WTC11 (cell line): ENCODE results near the gene FAM167B. TPM values are rescaled to one million over a fixed set of nuclear protein-coding genes. Genes with fewer than 3 reads are reported as not detected.
A peak's percentile ranks its signal among the peaks of the same experiment; 100 is the strongest.

Experiments used
- ATAC-seq: fragments of 200-7000 bp; cut with Tn5 transposase; 2 replicates; pipeline ENCODE4 v1.10.0; 2021; ENCODE audit warnings: mild to moderate bottlenecking, moderate library complexity
- CTCF ChIA-PET: fragments of 300-600 bp; sonication (Branson Sonifier 250); formaldehyde crosslinking; loops from one replicate; lab custom pipeline; 2021; ENCODE audit warnings: antibody characterized with exemption; lab: Charles Lee
- POLR2A ChIA-PET: fragments of 350-600 bp; sonication (Branson Sonifier 250); formaldehyde crosslinking; loops from one replicate; lab custom pipeline; 2021; ENCODE audit warnings: antibody characterized with exemption; lab: Charles Lee
- DNase-seq: peaks from one replicate; pipeline ENCODE4 v3.0.0; 2021; ENCODE audit warnings: low spot score
- H3K27ac Mint-ChIP-seq: 2 replicates; pipeline ENCODE4 v1.8.0; 2021; ENCODE audit warnings: mixed read lengths
- H3K27me3 Mint-ChIP-seq: 2 replicates; pipeline ENCODE4 v1.8.0; 2021; ENCODE audit warnings: low read depth, mild to moderate bottlenecking, moderate library complexity, mixed read lengths
- H3K36me3 Mint-ChIP-seq: 2 replicates; pipeline ENCODE4 v1.8.0; 2021; ENCODE audit warnings: mixed read lengths
- H3K4me1 Mint-ChIP-seq: 2 replicates; pipeline ENCODE4 v1.8.0; 2022; ENCODE audit warnings: mixed read lengths
- H3K4me3 Mint-ChIP-seq: 2 replicates; pipeline ENCODE4 v1.8.0; 2021; ENCODE audit warnings: mild to moderate bottlenecking, moderate library complexity, mixed read lengths
- H3K9me3 Mint-ChIP-seq: 2 replicates; pipeline ENCODE4 v1.8.0; 2021; ENCODE audit warnings: mixed read lengths
- FOXJ3 ChIP-seq: sonication (generic); formaldehyde crosslinking; IDR thresholded peaks from 2 replicates; pipeline ENCODE4 v1.9.0; 2021; ENCODE audit warnings: missing genetic modification reagents, mild to moderate bottlenecking, borderline replicate concordance
- SOX15 ChIP-seq: fragments of 250-450 bp; sonication (Bioruptor Pico); IDR thresholded peaks from 2 replicates; pipeline ENCODE4 v1.9.0; 2021; ENCODE audit warnings: mild to moderate bottlenecking
- ZNF138 ChIP-seq: sonication (generic); formaldehyde crosslinking; conservative IDR thresholded peaks from 2 replicates; pipeline ENCODE4 v1.8.1; 2022; ENCODE audit warnings: mild to moderate bottlenecking, moderate library complexity, missing genetic modification reagents
- ZNF219 ChIP-seq: sonication (generic); formaldehyde crosslinking; IDR thresholded peaks from 2 replicates; pipeline ENCODE4 v1.8.0; 2023; ENCODE audit warnings: missing genetic modification reagents, mild to moderate bottlenecking, borderline replicate concordance
- total RNA-seq: library from RNA; stranded (reverse); gene quantifications from 3 replicates; pipeline ENCODE4 v1.2.3, GENCODE V29; 2021
- TF ChIP-seq, protein P1 (sequence below): fragments of 250-450 bp; sonication (Bioruptor Pico); IDR thresholded peaks from 2 replicates; pipeline ENCODE4 v2.1.2; 2022; ENCODE audit warnings: mild to moderate bottlenecking, moderate library complexity
- TF ChIP-seq, protein P2 (sequence below): sonication (generic); formaldehyde crosslinking; IDR thresholded peaks from 2 replicates; pipeline ENCODE4 v1.8.1; 2022; ENCODE audit warnings: mild to moderate bottlenecking, moderate library complexity, missing genetic modification reagents
- TF ChIP-seq, protein P3 (sequence below): sonication (generic); formaldehyde crosslinking; IDR thresholded peaks from 2 replicates; pipeline ENCODE4 v1.8.1; 2023; ENCODE audit warnings: mild to moderate bottlenecking, missing genetic modification reagents
- TF ChIP-seq, protein P4 (sequence below): sonication (generic); formaldehyde crosslinking; IDR thresholded peaks from 2 replicates; pipeline ENCODE4 v1.8.0; 2022; ENCODE audit warnings: mild to moderate bottlenecking, missing genetic modification reagents
- TF ChIP-seq, protein P5 (sequence below): sonication (generic); formaldehyde crosslinking; IDR thresholded peaks from 2 replicates; pipeline ENCODE4 v1.8.0; 2023; ENCODE audit warnings: missing genetic modification reagents, mild to moderate bottlenecking, borderline replicate concordance

FAM167B gene
- total RNA-seq, 1 experiment from 2014 or later = 5.4 TPM

DNA sequence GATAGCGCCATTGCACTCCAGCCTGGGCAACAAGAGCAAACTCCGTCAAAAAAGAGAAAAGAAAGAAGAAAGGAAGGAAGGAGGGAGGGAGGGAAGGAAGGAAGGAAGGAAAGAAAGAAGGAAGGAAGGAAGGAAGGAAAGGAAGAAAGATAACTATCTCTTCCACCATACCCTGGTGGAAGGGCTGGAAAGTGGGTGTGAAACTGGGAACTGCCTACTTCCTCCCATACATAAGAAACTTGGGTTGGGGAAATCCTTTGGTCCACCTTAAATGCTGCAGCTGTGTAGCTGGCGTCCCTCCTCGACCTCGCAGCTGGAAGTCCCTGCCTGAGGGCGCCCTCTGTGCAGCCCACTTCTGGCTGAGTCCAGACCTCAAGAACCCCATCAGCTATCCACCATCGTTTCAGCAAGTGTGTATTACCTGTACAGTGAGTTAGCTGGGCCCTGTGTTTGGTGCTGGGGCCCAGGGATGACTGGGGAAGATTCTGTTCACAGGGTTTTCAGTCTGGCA lies 4.6 kb upstream of the FAM167B start (continued):
- TF ChIP-seq, protein P1, sequence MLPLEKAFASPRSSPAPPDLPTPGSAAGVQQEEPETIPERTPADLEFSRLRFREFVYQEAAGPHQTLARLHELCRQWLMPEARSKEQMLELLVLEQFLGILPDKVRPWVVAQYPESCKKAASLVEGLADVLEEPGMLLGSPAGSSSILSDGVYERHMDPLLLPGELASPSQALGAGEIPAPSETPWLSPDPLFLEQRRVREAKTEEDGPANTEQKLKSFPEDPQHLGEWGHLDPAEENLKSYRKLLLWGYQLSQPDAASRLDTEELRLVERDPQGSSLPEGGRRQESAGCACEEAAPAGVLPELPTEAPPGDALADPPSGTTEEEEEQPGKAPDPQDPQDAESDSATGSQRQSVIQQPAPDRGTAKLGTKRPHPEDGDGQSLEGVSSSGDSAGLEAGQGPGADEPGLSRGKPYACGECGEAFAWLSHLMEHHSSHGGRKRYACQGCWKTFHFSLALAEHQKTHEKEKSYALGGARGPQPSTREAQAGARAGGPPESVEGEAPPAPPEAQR = no peak
- no peak for TF ChIP-seq SOX15 (CRISPR knock-in tag)
- TF ChIP-seq, protein P2, sequence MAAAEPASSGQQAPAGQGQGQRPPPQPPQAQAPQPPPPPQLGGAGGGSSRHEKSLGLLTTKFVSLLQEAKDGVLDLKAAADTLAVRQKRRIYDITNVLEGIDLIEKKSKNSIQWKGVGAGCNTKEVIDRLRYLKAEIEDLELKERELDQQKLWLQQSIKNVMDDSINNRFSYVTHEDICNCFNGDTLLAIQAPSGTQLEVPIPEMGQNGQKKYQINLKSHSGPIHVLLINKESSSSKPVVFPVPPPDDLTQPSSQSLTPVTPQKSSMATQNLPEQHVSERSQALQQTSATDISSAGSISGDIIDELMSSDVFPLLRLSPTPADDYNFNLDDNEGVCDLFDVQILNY = no peak
- no peak for TF ChIP-seq ZNF138 (CRISPR knock-in tag)
- TF ChIP-seq, protein P3, sequence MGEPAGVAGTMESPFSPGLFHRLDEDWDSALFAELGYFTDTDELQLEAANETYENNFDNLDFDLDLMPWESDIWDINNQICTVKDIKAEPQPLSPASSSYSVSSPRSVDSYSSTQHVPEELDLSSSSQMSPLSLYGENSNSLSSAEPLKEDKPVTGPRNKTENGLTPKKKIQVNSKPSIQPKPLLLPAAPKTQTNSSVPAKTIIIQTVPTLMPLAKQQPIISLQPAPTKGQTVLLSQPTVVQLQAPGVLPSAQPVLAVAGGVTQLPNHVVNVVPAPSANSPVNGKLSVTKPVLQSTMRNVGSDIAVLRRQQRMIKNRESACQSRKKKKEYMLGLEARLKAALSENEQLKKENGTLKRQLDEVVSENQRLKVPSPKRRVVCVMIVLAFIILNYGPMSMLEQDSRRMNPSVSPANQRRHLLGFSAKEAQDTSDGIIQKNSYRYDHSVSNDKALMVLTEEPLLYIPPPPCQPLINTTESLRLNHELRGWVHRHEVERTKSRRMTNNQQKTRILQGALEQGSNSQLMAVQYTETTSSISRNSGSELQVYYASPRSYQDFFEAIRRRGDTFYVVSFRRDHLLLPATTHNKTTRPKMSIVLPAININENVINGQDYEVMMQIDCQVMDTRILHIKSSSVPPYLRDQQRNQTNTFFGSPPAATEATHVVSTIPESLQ (CRISPR knock-in tag) = no peak
- no peak for TF ChIP-seq FOXJ3 (CRISPR knock-in tag)
- TF ChIP-seq ZNF219 (CRISPR knock-in tag) = no peak

DNA sequence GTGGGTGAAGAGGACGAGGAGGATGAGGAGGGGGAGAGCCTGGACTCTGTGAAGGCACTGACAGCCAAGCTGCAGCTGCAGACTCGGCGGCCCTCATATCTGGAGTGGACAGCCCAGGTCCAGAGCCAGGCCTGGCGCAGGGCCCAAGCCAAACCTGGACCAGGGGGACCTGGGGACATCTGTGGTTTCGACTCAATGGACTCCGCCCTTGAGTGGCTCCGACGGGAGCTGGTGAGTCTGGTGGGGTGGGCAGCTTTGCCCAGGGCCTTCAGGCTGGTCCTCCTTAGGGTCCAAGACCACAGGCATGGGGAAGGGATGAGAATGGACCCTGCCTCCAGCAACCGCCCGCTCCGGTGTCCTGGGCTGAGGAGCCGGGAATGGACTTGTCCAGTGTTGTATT lies 430 bp downstream of the FAM167B start:
- TF ChIP-seq, protein P4, sequence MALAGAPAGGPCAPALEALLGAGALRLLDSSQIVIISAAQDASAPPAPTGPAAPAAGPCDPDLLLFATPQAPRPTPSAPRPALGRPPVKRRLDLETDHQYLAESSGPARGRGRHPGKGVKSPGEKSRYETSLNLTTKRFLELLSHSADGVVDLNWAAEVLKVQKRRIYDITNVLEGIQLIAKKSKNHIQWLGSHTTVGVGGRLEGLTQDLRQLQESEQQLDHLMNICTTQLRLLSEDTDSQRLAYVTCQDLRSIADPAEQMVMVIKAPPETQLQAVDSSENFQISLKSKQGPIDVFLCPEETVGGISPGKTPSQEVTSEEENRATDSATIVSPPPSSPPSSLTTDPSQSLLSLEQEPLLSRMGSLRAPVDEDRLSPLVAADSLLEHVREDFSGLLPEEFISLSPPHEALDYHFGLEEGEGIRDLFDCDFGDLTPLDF = 0 out of 2 replicates have a peak, but pooled peaks have one; percentile 22
- TF ChIP-seq, protein P5, sequence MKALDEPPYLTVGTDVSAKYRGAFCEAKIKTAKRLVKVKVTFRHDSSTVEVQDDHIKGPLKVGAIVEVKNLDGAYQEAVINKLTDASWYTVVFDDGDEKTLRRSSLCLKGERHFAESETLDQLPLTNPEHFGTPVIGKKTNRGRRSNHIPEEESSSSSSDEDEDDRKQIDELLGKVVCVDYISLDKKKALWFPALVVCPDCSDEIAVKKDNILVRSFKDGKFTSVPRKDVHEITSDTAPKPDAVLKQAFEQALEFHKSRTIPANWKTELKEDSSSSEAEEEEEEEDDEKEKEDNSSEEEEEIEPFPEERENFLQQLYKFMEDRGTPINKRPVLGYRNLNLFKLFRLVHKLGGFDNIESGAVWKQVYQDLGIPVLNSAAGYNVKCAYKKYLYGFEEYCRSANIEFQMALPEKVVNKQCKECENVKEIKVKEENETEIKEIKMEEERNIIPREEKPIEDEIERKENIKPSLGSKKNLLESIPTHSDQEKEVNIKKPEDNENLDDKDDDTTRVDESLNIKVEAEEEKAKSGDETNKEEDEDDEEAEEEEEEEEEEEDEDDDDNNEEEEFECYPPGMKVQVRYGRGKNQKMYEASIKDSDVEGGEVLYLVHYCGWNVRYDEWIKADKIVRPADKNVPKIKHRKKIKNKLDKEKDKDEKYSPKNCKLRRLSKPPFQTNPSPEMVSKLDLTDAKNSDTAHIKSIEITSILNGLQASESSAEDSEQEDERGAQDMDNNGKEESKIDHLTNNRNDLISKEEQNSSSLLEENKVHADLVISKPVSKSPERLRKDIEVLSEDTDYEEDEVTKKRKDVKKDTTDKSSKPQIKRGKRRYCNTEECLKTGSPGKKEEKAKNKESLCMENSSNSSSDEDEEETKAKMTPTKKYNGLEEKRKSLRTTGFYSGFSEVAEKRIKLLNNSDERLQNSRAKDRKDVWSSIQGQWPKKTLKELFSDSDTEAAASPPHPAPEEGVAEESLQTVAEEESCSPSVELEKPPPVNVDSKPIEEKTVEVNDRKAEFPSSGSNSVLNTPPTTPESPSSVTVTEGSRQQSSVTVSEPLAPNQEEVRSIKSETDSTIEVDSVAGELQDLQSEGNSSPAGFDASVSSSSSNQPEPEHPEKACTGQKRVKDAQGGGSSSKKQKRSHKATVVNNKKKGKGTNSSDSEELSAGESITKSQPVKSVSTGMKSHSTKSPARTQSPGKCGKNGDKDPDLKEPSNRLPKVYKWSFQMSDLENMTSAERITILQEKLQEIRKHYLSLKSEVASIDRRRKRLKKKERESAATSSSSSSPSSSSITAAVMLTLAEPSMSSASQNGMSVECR (CRISPR knock-in tag) = 0 out of 2 replicates have a peak, but pooled peaks have one; percentile 12
- TF ChIP-seq FOXJ3 (CRISPR knock-in tag) = no peak
- ChIA-PET POLR2A (interaction anchor here (0.6 to 2.2 kb wide), 4 partner anchors 23 to 89 kb away, joined by 4 to 11 read pairs (median 6); partner anchors contain the start of genes CCDC28B and MARCKSL1), CTCF (interaction anchor here (1.1 to 6.1 kb wide), 12 partner anchors 9 to 154 kb away, joined by 4 to 75 read pairs (median 12); partner anchors contain the start of genes BSDC1, EIF3I and TMEM234)

More for the DNA sequence above, 430 bp downstream of the FAM167B start:
- DNase-seq = no peak
- H3K27ac Mint-ChIP-seq = no peak overlapping the region
- no peaks in the 10 kb centered on the region for H3K9me3 Mint-ChIP-seq
- peaks cover 4% of the 10 kb centered on the region for H3K27me3 Mint-ChIP-seq
- H3K4me1 Mint-ChIP-seq = peaks cover 42% of the 10 kb centered on the region
- H3K4me3 Mint-ChIP-seq = no peak overlapping the region
- no peaks in the 10 kb centered on the region for H3K36me3 Mint-ChIP-seq
- ATAC-seq = no peak
